ENCODE results near the gene CTTNBP2.

The CTTNBP2 gene

DNA sequence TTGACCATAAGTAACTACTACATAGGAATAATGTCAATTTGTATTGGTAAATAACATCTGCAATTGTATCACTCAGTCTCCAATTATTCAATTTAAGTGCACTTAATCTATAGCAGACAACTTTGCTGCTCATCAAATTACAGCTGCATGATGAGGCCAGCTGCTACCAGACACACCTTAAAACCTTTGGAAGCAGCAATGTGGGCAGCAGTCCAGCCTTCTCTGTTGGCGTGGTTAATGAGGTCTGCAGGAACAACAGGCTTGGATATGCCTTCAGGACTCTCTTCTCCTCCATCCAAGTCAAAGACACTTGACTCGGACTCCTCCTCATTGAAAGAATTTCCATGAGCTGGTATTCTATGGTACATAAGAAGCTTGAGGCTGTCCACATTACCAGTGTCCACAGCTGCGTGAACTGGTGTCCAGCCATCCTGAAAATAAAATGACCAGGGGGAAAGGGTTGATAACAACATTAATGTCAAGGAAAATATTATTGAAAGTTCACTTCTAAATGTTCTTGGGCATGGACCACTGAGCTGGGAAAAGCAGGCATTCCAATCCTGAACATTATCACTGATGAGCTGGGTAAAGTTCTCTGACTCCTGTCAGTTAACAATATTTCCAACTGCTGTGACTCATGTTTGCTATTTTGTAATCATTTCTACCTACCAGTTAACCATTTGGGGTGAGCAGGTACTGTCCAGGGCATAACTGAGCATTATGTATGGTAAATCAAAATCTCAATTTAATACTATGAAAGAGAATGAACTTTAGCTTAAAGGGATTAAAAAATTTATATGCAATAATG lies 95.7 kb downstream of the CTTNBP2 start:
- Histone ChIP-seq H3K4me3 (no peak overlapping the region), H3K4me1 (no peaks in the 10 kb centered on the region), H3K9me3 (no peaks in the 10 kb centered on the region), H3K27me3 (ENCODE audit: low read depth) (no peaks in the 10 kb centered on the region), H3K36me3 (replicated peaks) (no peaks in the 10 kb centered on the region; the same call in 1 of the 2 replicates)
- no peak for DNase-seq (ENCODE audit: low spot score in 2 of 2)
- in situ Hi-C loops (cut with MboI; ENCODE audit: low sequenced_read_pairs): no loop called here

DNA sequence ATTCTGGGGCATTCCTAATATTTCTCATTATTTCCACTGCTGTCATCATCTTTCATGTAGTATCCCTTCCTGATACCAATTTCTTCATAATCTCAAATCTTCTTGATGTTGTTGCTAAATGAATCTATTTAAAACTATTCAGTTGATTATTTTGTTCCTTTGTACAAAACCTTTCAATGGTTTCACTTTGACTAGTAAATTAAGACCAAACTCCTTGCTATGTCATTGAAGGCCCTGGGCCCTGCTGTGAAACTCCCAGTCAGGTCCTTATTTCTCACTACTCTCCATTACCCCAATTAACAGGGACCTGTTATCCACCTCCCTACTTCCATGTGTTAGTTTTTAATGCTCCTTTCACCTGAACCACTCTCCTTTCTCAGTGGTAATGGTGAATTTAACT lies 97.0 kb downstream of the CTTNBP2 start:
- Histone ChIP-seq H3K4me3 (no peak overlapping the region), H3K9me3 (no peaks in the 10 kb centered on the region), H3K36me3 (replicated peaks) (no peaks in the 10 kb centered on the region; the same call in 1 of the 2 replicates), H3K27me3 (ENCODE audit: low read depth) (no peaks in the 10 kb centered on the region), H3K4me1 (no peaks in the 10 kb centered on the region)
- DNase-seq (ENCODE audit: low spot score in 2 of 2): no peak
- in situ Hi-C loops (cut with MboI; ENCODE audit: low sequenced_read_pairs): no loop called here

DNA sequence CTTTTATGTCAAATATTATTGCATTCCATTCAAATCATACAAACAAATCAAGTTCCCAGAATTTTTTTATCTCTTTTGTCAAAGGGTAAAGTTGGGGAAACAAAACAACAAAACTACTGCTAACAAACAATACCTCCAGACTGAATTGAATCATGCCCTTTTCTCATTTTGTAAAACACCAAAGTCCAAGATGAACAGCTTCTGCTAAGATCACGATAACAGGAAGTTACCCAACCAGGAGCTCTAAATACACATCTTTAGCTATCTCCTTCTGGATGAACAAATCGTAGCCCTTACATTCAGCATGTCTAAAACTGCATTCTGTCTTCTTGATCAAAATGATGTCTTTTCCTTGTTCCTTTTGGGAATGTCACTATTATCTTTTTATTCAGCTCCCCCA lies 97.4 kb downstream of the CTTNBP2 start:
- no peaks in the 10 kb centered on the region; the same call in 1 of the 2 replicates for H3K36me3 ChIP-seq (replicated peaks)

DNA sequence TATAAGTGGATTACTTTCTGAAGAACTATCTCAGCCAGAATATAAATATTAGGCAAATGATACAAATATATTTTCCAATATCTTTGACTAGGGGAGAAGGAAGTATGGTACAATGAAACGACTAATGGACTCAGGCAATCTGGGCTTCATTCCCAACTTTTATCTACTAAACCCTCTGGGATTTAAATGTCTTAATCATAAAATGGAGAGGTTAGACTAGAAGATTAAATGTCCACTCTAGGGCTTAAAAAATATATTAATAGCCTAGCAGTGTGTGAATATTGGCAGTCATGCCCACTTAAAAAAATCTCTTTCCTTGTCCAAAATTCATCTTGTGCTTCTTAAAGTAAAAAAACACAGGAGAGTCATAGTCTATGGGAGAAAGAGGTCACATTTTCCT lies 98.3 kb downstream of the CTTNBP2 start:
- Histone ChIP-seq H3K9me3 (no peaks in the 10 kb centered on the region), H3K36me3 (replicated peaks) (no peaks in the 10 kb centered on the region; the same call in 1 of the 2 replicates), H3K27me3 (ENCODE audit: low read depth) (no peaks in the 10 kb centered on the region), H3K4me3 (no peak overlapping the region), H3K4me1 (no peaks in the 10 kb centered on the region)
- no peak for DNase-seq (ENCODE audit: low spot score in 2 of 2)
- in situ Hi-C loops (cut with MboI; ENCODE audit: low sequenced_read_pairs): no loop called here

More for the DNA sequence above, 97.4 kb downstream of the CTTNBP2 start:
- in situ Hi-C loops (cut with MboI; ENCODE audit: low sequenced_read_pairs): no loop called here
- no peak for DNase-seq (ENCODE audit: low spot score in 2 of 2)
- Histone ChIP-seq H3K9me3 (no peaks in the 10 kb centered on the region), H3K27me3 (ENCODE audit: low read depth) (no peaks in the 10 kb centered on the region), H3K4me3 (no peak overlapping the region), H3K4me1 (no peaks in the 10 kb centered on the region)

DNA sequence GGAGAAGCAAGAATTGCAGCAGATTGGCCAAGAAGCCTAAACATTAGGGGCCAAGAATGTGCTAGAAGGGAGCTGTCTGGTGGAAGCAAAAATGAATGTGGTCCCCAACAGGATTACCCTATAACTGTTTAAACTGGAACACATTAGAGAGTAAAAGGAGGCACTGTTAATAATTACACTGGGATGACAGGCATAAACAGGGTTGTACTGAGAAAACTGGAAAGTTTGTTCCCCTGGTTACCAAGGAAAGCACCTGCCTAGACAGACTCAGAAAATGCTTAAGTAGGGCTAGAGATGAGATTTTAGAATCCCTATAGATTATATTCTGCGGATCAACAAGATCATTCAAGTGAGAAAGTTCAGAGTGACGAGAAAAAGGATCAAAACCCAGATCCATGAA lies 100.8 kb downstream of the CTTNBP2 start:
- no peak overlapping the region for H3K4me3 ChIP-seq
- no peaks in the 10 kb centered on the region for H3K27me3 ChIP-seq (ENCODE audit: low read depth)
- H3K4me1 ChIP-seq: peaks cover 6% of the 10 kb centered on the region
- in situ Hi-C loops (cut with MboI; ENCODE audit: low sequenced_read_pairs): no loop called here
- no peaks in the 10 kb centered on the region for H3K36me3 ChIP-seq (replicated peaks)
- no peak for DNase-seq (ENCODE audit: low spot score in 2 of 2)
- H3K9me3 ChIP-seq: no peaks in the 10 kb centered on the region

DNA sequence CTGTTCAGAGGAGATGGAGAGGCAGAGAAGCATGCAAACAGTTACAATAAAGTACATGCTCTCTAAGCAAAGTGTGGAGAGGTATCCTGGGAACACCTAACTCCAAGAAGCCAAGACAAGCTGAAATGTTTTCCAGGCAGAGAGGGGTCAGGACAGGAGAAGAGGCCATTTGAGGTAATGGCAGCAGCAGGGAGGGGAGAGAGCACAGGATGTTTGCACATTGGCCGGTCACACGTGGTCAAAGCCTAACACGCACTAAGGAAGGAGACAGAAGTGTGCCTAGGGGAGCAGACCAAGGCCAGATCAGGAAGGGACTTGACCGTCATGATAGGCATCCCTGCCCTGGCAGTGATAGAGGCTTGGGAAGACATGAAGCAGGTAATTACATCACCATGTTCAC lies 101.5 kb downstream of the CTTNBP2 start:
- no peaks in the 10 kb centered on the region for H3K9me3 ChIP-seq

DNA sequence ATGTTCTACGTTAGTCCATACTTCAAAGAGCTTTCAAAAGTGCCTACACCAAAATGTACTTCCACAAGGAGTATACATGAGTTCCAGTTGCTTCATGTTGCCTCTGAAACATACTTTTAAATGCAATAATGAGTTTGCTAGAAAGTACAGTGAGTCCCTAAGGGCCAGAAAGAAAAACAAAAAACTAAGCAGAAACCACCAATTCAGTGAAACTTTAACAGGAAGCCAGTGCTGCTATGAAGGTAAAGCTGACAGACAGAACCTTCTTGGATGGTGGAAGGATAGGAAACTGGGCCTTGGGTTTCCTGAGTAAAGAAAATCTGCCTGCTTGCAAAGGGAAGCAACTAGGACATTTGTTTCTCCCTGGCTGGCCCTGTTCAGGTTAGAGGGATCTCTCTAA lies 104.2 kb downstream of the CTTNBP2 start:
- H3K9me3 ChIP-seq: no peaks in the 10 kb centered on the region
- no peak overlapping the region for H3K4me3 ChIP-seq
- in situ Hi-C loops (cut with MboI; ENCODE audit: low sequenced_read_pairs): no loop called here
- H3K27me3 ChIP-seq (ENCODE audit: low read depth): no peaks in the 10 kb centered on the region
- no peaks in the 10 kb centered on the region; the same call in 1 of the 2 replicates for H3K36me3 ChIP-seq (replicated peaks)
- H3K4me1 ChIP-seq: peaks cover 17% of the 10 kb centered on the region
- no peak for DNase-seq (ENCODE audit: low spot score in 2 of 2)

More for the DNA sequence above, 101.5 kb downstream of the CTTNBP2 start:
- no peaks in the 10 kb centered on the region for H3K36me3 ChIP-seq (replicated peaks)
- peaks cover 10% of the 10 kb centered on the region for H3K4me1 ChIP-seq
- DNase-seq (ENCODE audit: low spot score in 2 of 2): no peak
- H3K27me3 ChIP-seq (ENCODE audit: low read depth): no peaks in the 10 kb centered on the region
- no peak overlapping the region for H3K4me3 ChIP-seq
- in situ Hi-C loops (cut with MboI; ENCODE audit: low sequenced_read_pairs): no loop called here

DNA sequence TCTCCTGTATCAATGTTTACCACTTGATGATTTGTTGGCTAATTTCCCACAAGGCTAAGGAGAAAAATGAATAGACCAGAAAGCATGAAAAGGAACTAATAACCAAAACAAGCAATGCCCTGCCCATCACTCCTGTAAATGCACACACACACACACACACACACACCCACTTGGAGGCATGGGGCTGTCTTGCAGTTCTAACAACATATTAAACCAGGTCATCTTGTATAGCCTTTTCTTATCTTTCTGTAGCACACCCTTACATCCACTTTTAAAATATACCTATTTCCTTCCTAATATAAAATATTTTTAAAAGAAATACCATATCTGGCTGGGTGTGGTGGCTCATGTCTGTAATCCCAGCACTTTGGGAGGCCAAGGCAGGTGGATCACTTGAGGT lies 105.3 kb downstream of the CTTNBP2 start:
- no peaks in the 10 kb centered on the region for H3K9me3 ChIP-seq
- H3K4me3 ChIP-seq: no peak overlapping the region
- in situ Hi-C loops (cut with MboI; ENCODE audit: low sequenced_read_pairs): no loop called here
- DNase-seq (ENCODE audit: low spot score in 2 of 2): peak; percentile 24 to 34
- no peaks in the 10 kb centered on the region; the same call in 1 of the 2 replicates for H3K36me3 ChIP-seq (replicated peaks)
- peaks cover 17% of the 10 kb centered on the region for H3K4me1 ChIP-seq
- H3K27me3 ChIP-seq (ENCODE audit: low read depth): no peaks in the 10 kb centered on the region

DNA sequence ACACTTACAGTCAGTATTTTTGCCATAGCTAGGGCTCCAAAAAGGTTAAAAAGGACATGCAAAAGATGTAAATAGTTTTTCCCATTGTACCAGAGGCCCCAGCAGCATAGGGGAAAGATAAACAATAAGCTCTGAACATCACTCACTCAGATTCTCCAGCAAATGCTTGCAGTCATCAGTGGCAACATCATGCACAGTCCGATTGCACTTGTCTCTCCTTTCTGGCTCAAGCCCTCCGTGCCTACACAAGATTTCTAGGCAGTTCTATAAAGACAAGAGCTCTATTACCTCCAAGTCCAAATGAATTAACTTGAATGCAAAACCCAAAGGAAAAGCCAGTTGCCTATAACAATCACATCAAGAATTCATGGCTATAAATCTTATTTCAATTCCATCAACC lies 106.3 kb downstream of the CTTNBP2 start:
- no peaks in the 10 kb centered on the region for H3K9me3 ChIP-seq
- H3K4me1 ChIP-seq: peaks cover 17% of the 10 kb centered on the region
- peak; percentile 65 to 89 for DNase-seq (ENCODE audit: low spot score in 2 of 2)
- no peaks in the 10 kb centered on the region; the same call in 1 of the 2 replicates for H3K36me3 ChIP-seq (replicated peaks)
- no peaks in the 10 kb centered on the region for H3K27me3 ChIP-seq (ENCODE audit: low read depth)
- in situ Hi-C loops (cut with MboI; ENCODE audit: low sequenced_read_pairs): no loop called here
- H3K4me3 ChIP-seq: no peak overlapping the region

DNA sequence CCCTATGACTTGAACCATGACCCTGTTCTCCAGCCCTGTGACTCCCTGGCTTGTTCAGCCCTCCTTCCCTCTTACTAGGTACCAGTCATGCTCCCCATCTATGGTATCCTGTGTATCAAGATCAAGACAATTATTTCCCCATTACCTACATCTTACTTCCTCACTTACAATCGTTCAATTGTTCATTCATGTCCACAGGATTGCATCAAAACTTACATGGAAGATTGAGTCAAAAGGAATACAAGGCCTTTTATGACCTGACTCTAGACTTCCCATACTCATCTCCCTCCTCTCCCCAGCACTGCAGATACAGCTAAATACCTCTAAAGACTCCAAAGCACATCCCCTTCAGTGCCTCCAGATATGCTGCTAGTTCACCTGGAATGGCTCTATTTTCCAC lies 109.2 kb downstream of the CTTNBP2 start:
- DNase-seq (ENCODE audit: low spot score in 2 of 2): no peak
- H3K9me3 ChIP-seq: no peaks in the 10 kb centered on the region
- H3K4me3 ChIP-seq: no peak overlapping the region
- H3K36me3 ChIP-seq (replicated peaks): peaks cover 11% of the 10 kb centered on the region
- no peaks in the 10 kb centered on the region for H3K27me3 ChIP-seq (ENCODE audit: low read depth)
- peaks cover 17% of the 10 kb centered on the region for H3K4me1 ChIP-seq
- in situ Hi-C loops (cut with MboI; ENCODE audit: low sequenced_read_pairs): no loop called here

DNA sequence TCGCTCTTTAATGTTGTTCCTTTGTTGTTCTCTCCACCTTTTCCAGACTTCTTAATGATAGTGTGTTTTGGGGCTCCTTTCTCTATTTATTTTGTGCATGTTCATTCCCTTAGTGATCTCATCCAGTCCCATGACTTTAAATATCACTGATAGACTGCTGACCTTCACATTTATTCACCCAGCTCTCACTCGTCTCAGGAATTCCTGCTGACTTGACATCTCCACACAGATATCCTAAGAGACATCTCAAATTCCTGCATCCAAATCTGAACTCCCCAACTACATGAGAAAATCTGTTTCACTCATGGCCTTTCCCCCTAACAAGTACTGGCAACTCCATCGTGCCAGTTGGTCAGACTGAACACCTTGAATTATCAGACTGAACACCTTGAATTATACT lies 111.2 kb downstream of the CTTNBP2 start:
- no peaks in the 10 kb centered on the region for H3K27me3 ChIP-seq (ENCODE audit: low read depth)
- H3K4me1 ChIP-seq: peaks cover 9% of the 10 kb centered on the region
- no peaks in the 10 kb centered on the region for H3K9me3 ChIP-seq
- no peak overlapping the region for H3K4me3 ChIP-seq
- in situ Hi-C loops (cut with MboI; ENCODE audit: low sequenced_read_pairs): no loop called here
- H3K36me3 ChIP-seq (replicated peaks): peaks cover 11% of the 10 kb centered on the region
- no peak for DNase-seq (ENCODE audit: low spot score in 2 of 2)

DNA sequence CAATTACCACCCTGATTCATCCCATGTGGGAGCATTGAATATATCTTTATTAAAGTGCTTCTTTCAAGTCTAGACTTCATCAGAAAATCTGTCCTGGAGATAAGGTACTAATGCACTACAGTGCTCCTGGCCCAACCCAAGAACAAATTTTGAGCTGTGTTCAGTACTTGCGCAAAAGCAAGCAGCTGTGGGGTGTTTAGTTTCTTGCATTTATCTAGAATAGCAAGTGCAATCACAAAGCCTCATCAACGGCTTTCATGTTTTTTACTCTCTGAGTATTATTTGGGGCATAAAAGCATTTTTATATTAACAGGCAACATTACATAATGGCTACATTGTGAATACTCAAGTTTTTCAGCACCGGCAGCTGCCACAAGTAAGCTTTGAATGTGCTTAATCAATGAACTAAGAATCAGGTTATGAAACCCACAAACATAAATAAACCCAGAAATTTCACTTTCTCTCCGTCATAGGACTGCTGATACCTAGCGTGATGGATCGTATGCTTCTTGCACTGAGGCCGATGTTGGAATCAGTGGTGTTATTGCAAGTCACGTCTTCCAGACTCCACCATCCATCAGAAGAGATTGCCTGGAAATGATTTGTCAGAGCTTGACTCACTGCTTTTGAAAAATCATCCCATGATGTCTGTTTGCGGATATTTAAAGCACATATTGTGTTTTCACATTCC lies 113.1 kb downstream of the CTTNBP2 start:
- in situ Hi-C loops (cut with MboI; ENCODE audit: low sequenced_read_pairs): no loop called here
- Histone ChIP-seq H3K27me3 (ENCODE audit: low read depth) (no peaks in the 10 kb centered on the region), H3K36me3 (replicated peaks) (peaks cover 11% of the 10 kb centered on the region), H3K9me3 (no peaks in the 10 kb centered on the region), H3K4me1 (peaks cover 3% of the 10 kb centered on the region; the same call in 1 of the 2 replicates), H3K4me3 (no peak overlapping the region)
- no peak for DNase-seq (ENCODE audit: low spot score in 2 of 2)

DNA sequence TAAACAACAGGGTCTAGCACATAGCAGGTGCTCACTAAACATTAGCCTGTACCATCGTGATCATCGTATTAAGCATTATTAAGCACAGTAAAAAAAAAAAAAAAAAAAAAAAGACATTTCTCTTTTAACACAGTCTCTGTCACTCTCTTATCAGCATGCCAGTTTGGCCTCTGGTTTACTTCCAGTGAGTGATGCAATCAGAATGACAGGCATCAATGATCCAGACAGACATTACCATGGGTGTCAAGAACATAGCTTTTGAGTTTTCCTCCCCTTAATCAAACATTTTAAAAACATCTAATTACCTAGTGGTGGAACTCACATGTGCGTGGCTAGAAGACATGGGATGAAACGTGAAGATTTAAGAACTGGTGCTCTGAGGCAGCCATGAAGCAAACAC lies 115.8 kb downstream of the CTTNBP2 start:
- no peaks in the 10 kb centered on the region for H3K9me3 ChIP-seq
- peaks cover 11% of the 10 kb centered on the region for H3K36me3 ChIP-seq (replicated peaks)
- no peak for DNase-seq (ENCODE audit: low spot score in 2 of 2)
- H3K27me3 ChIP-seq (ENCODE audit: low read depth): no peaks in the 10 kb centered on the region
- in situ Hi-C loops (cut with MboI; ENCODE audit: low sequenced_read_pairs): no loop called here
- no peak overlapping the region for H3K4me3 ChIP-seq
- H3K4me1 ChIP-seq: peaks cover 3% of the 10 kb centered on the region; the same call in 1 of the 2 replicates

DNA sequence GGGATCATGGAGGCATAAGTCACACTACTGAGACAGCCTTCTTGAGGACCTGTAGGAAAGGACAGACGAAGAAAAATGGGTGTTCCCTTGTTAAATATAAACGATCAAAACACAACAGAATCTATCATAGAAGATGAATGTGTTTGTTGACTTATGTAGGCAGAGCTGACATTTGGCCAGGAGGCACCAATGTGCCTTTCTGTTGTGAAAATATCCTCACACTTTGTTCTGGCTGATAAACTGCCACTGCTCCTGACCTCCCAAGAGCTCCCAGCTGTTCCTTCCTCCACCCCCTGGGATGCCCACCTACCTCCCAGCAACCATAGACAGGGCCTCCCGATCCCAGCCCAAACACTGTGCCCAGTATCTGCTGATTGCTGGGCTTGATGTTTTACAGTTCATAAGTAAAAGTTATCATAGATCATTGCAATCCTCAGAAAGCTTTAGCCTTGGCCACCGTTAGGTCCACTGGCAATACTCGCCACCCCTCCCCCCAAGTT lies 116.6 kb downstream of the CTTNBP2 start:
- no peak for DNase-seq (ENCODE audit: low spot score in 2 of 2)
- no peaks in the 10 kb centered on the region for H3K27me3 ChIP-seq (ENCODE audit: low read depth)
- H3K9me3 ChIP-seq: no peaks in the 10 kb centered on the region
- H3K4me3 ChIP-seq: no peak overlapping the region
- H3K36me3 ChIP-seq (replicated peaks): peaks cover 11% of the 10 kb centered on the region
- H3K4me1 ChIP-seq: peaks cover 3% of the 10 kb centered on the region; the same call in 1 of the 2 replicates
- in situ Hi-C loops (cut with MboI; ENCODE audit: low sequenced_read_pairs): no loop called here
